Activated naive CD4-positive, alpha-beta T cell treated with anti-CD3 and anti-CD28 coated beads, Interleukin-2, amount 10 ng/mL, durations not matched to agents 7 days and 5 days (primary cell): ENCODE results near the gene PRSS12.
"Not testable (repeated sequence)": the region's sequence is repeated elsewhere in the genome, so short reads cannot be mapped to it uniquely, and the experiment has no call there.

Experiments used
- CTCF ChIA-PET: fragments of 350-600 bp; sonication (Branson Sonifier 250); formaldehyde crosslinking; loops from one replicate; lab custom pipeline; 2021; ENCODE audit warnings: antibody characterized with exemption; lab: Charles Lee
- DNase-seq: peaks from one replicate; pipeline ENCODE4 v3.0.0-alpha.2; 2020
- H3K27ac Mint-ChIP-seq: one replicate; pipeline ENCODE4 v1.8.0; 2021; ENCODE audit warnings: mild to moderate bottlenecking, moderate library complexity, mixed read lengths
- H3K27me3 Mint-ChIP-seq: one replicate; pipeline ENCODE4 v1.8.0; 2021; ENCODE audit warnings: mild to moderate bottlenecking, mixed read lengths
- H3K36me3 Mint-ChIP-seq: one replicate; pipeline ENCODE4 v1.8.0; 2021; ENCODE audit warnings: mixed read lengths
- H3K4me1 Mint-ChIP-seq: one replicate; pipeline ENCODE4 v1.8.0; 2021; ENCODE audit warnings: mixed read lengths
- H3K4me3 Mint-ChIP-seq: one replicate; pipeline ENCODE4 v1.8.0; 2021; ENCODE audit warnings: mild to moderate bottlenecking, moderate library complexity, mixed read lengths
- H3K9me3 Mint-ChIP-seq: one replicate; pipeline ENCODE4 v1.8.0; 2021; ENCODE audit warnings: mixed read lengths

Gene PRSS12

GRCh38 chr4:118271788-118272187 is 81.0 kb downstream of the PRSS12 start:
- no peaks in the 10 kb centered on the region for H3K9me3 Mint-ChIP-seq
- no peak for DNase-seq
- H3K27ac Mint-ChIP-seq, result no peak overlapping the region
- no peaks in the 10 kb centered on the region for H3K36me3 Mint-ChIP-seq
- H3K27me3 Mint-ChIP-seq, result peaks cover 3% of the 10 kb centered on the region
- peaks cover 1% of the 10 kb centered on the region for H3K4me1 Mint-ChIP-seq
- H3K4me3 Mint-ChIP-seq, result no peak overlapping the region
- CTCF ChIA-PET, result interaction anchor here (1.4 kb wide), 1 partner anchor 92 kb away, joined by 3 read pairs; no protein-coding TSS in a partner anchor

GRCh38 chr4:118270492-118270891 is 82.3 kb downstream of the PRSS12 start:
- no peak for DNase-seq
- Mint-ChIP-seq H3K36me3 (no peaks in the 10 kb centered on the region), H3K9me3 (no peaks in the 10 kb centered on the region), H3K4me3 (no peak overlapping the region), H3K4me1 (peaks cover 3% of the 10 kb centered on the region), H3K27me3 (peaks cover 3% of the 10 kb centered on the region), H3K27ac (no peak overlapping the region)
- CTCF ChIA-PET, result interaction anchor here (0.9 to 1.4 kb wide), 5 partner anchors 11 to 264 kb away, joined by 3 to 4 read pairs (median 3); no protein-coding TSS in a partner anchor

- Mint-ChIP-seq H3K4me1 (peaks cover 3% of the 10 kb centered on the region), H3K27me3 (peaks cover 11% of the 10 kb centered on the region), H3K9me3 (no peaks in the 10 kb centered on the region)
Measured at GRCh38 chr4:118268780-118269179, 84.0 kb downstream of the PRSS12 start.

GRCh38 chr4:118266145-118266496 is 86.7 kb downstream of the PRSS12 start:
- H3K4me3 Mint-ChIP-seq, result peak overlapping the region; percentile 6
- H3K36me3 Mint-ChIP-seq, H3K9me3 Mint-ChIP-seq, H3K4me1 Mint-ChIP-seq, H3K27ac Mint-ChIP-seq, CTCF ChIA-PET, DNase-seq: not testable (repeated sequence)
- peaks cover 14% of the 10 kb centered on the region for H3K27me3 Mint-ChIP-seq

More at GRCh38 chr4:118268780-118269179, 84.0 kb downstream of the PRSS12 start:
- no peak overlapping the region for H3K4me3 Mint-ChIP-seq
- no peak overlapping the region for H3K27ac Mint-ChIP-seq
- CTCF ChIA-PET, result no interaction called here
- DNase-seq, result no peak
- no peaks in the 10 kb centered on the region for H3K36me3 Mint-ChIP-seq

GRCh38 chr4:118265312-118266144 is 87.3 kb downstream of the PRSS12 start:
- peaks cover 14% of the 10 kb centered on the region for H3K27me3 Mint-ChIP-seq
- no peaks in the 10 kb centered on the region for H3K36me3 Mint-ChIP-seq
- H3K9me3 Mint-ChIP-seq, result no peaks in the 10 kb centered on the region
- CTCF ChIA-PET, result no interaction called here
- DNase-seq, result peak; percentile 50
- peak overlapping the region; percentile 62 for H3K4me3 Mint-ChIP-seq
- H3K4me1 Mint-ChIP-seq, result peaks cover 3% of the 10 kb centered on the region
- no peak overlapping the region for H3K27ac Mint-ChIP-seq

GRCh38 chr4:118264096-118264495 is 88.7 kb downstream of the PRSS12 start:
- CTCF ChIA-PET, result no interaction called here
- Mint-ChIP-seq H3K9me3 (no peaks in the 10 kb centered on the region), H3K27me3 (peaks cover 13% of the 10 kb centered on the region), H3K27ac (peak overlapping the region; percentile 7), H3K36me3 (no peaks in the 10 kb centered on the region), H3K4me1 (peaks cover 3% of the 10 kb centered on the region), H3K4me3 (peak overlapping the region; percentile 62)
- DNase-seq, result no peak

- H3K9me3 Mint-ChIP-seq, result no peaks in the 10 kb centered on the region
- no peaks in the 10 kb centered on the region for H3K36me3 Mint-ChIP-seq
- DNase-seq, result no peak
- CTCF ChIA-PET, result interaction anchor here (1.0 kb wide), 1 partner anchor 10 kb away, joined by 3 read pairs; no protein-coding TSS in a partner anchor
- H3K4me3 Mint-ChIP-seq, result no peak overlapping the region
- H3K27ac Mint-ChIP-seq, result no peak overlapping the region
- no peaks in the 10 kb centered on the region for H3K4me1 Mint-ChIP-seq
- peaks cover 14% of the 10 kb centered on the region for H3K27me3 Mint-ChIP-seq
Measured at GRCh38 chr4:118260309-118260708, 92.5 kb downstream of the PRSS12 start.

GRCh38 chr4:118259111-118259510 is 93.7 kb downstream of the PRSS12 start:
- H3K4me1 Mint-ChIP-seq, result no peaks in the 10 kb centered on the region
- CTCF ChIA-PET, result interaction anchor here (1.0 kb wide), 1 partner anchor 12 kb away, joined by 3 read pairs; no protein-coding TSS in a partner anchor
- H3K36me3 Mint-ChIP-seq, result no peaks in the 10 kb centered on the region
- no peak overlapping the region for H3K27ac Mint-ChIP-seq
- H3K9me3 Mint-ChIP-seq, result no peaks in the 10 kb centered on the region
- peaks cover 10% of the 10 kb centered on the region for H3K27me3 Mint-ChIP-seq
- no peak overlapping the region for H3K4me3 Mint-ChIP-seq
- DNase-seq, result no peak

GRCh38 chr4:118254368-118254767 is 98.4 kb downstream of the PRSS12 start:
- Mint-ChIP-seq H3K4me3 (no peak overlapping the region), H3K36me3 (no peaks in the 10 kb centered on the region), H3K27ac (no peak overlapping the region), H3K27me3 (peaks cover 4% of the 10 kb centered on the region), H3K4me1 (no peaks in the 10 kb centered on the region), H3K9me3 (no peaks in the 10 kb centered on the region)
- CTCF ChIA-PET, result interaction anchor here (0.7 kb wide), 1 partner anchor 30 kb away, joined by 3 read pairs; no protein-coding TSS in a partner anchor
- no peak for DNase-seq

GRCh38 chr4:118249890-118250289 is 102.9 kb downstream of the PRSS12 start:
- no peak overlapping the region for H3K4me3 Mint-ChIP-seq
- CTCF ChIA-PET, result no interaction called here
- H3K4me1 Mint-ChIP-seq, result peaks cover 7% of the 10 kb centered on the region
- no peaks in the 10 kb centered on the region for H3K36me3 Mint-ChIP-seq
- H3K9me3 Mint-ChIP-seq, result no peaks in the 10 kb centered on the region
- no peak overlapping the region for H3K27ac Mint-ChIP-seq
- no peak for DNase-seq
- H3K27me3 Mint-ChIP-seq, result no peaks in the 10 kb centered on the region

GRCh38 chr4:118237531-118237930 is 115.3 kb downstream of the PRSS12 start:
- H3K9me3 Mint-ChIP-seq, result no peaks in the 10 kb centered on the region
- H3K4me1 Mint-ChIP-seq, result no peaks in the 10 kb centered on the region
- H3K27ac Mint-ChIP-seq, result no peak overlapping the region
- no peaks in the 10 kb centered on the region for H3K36me3 Mint-ChIP-seq
- CTCF ChIA-PET, result no interaction called here
- no peak overlapping the region for H3K4me3 Mint-ChIP-seq
- H3K27me3 Mint-ChIP-seq, result peaks cover 9% of the 10 kb centered on the region
- DNase-seq, result no peak

GRCh38 chr4:118235566-118236120 is 117.2 kb downstream of the PRSS12 start:
- Mint-ChIP-seq H3K27me3 (peaks cover 12% of the 10 kb centered on the region), H3K9me3 (no peaks in the 10 kb centered on the region), H3K4me1 (no peaks in the 10 kb centered on the region), H3K36me3 (no peaks in the 10 kb centered on the region), H3K27ac (no peak overlapping the region), H3K4me3 (no peak overlapping the region)
- CTCF ChIA-PET, result interaction anchor here (0.6 kb wide), 1 partner anchor 23 kb away, joined by 3 read pairs; no protein-coding TSS in a partner anchor
- DNase-seq, result no peak
